Fibroblast of lung (primary cell): Measurements from ENCODE around the gene FAM117A. TPM values are rescaled to one million over a fixed set of nuclear protein-coding genes. Genes with fewer than 3 reads are reported as not detected.

Experiments
- DNase-seq, 2 donors: peaks; one replicate each; pipeline versions ENCODE4 v3.0.0 to v3.0.0-alpha.2; 2010; ENCODE audit warnings: low read depth in 2 of 2
- H2AFZ ChIP-seq: 2 replicates; pipeline ENCODE4 v1.5.1; 2012; ENCODE audit warnings: low read length, control low read depth, inconsistent platforms
- H3K27ac ChIP-seq: 2 replicates; pipeline ENCODE4 v1.5.1; 2011; ENCODE audit warnings: low read length, control low read depth; ENCODE audit not compliant: insufficient read depth
- H3K27me3 ChIP-seq: 2 replicates; pipeline ENCODE4 v1.5.1; 2011; ENCODE audit warnings: mild to moderate bottlenecking, low read length; ENCODE audit not compliant: control insufficient read depth, insufficient read depth
- H3K36me3 ChIP-seq: 2 replicates; pipeline ENCODE4 v1.5.1; 2011; ENCODE audit warnings: low read length; ENCODE audit not compliant: control insufficient read depth, insufficient read depth
- H3K4me1 ChIP-seq: 2 replicates; pipeline ENCODE4 v1.5.1; 2011; ENCODE audit warnings: low read length; ENCODE audit not compliant: control insufficient read depth, insufficient read depth; ENCODE audit errors: extremely low read depth
- H3K4me2 ChIP-seq: 2 replicates; pipeline ENCODE4 v1.5.1; 2011; ENCODE audit warnings: low read length, control low read depth; ENCODE audit not compliant: insufficient read depth; ENCODE audit errors: extremely low read depth
- H3K4me3 ChIP-seq, 4 experiments: fragments of 200-600 bp in 1 of 4; sonication (generic) in 1 of 4; replicated peaks in 1 of 4; 2 replicates each; pipeline ENCODE4 v1.5.1; 2011 to 2016; ENCODE audit warnings: low read length in 4 of 4, low read depth in 3 of 4, mild to moderate bottlenecking in 3 of 4, control low read depth in 2 of 4, inconsistent platforms in 1 of 4, mixed read lengths in 1 of 4; ENCODE audit not compliant: insufficient read depth in 1 of 4; ENCODE audit errors: control extremely low read depth in 1 of 4
- H3K79me2 ChIP-seq: 2 replicates; pipeline ENCODE4 v1.5.1; 2012; ENCODE audit warnings: mild to moderate bottlenecking, low read length, inconsistent platforms; ENCODE audit not compliant: control insufficient read depth, insufficient read depth
- H3K9ac ChIP-seq: 2 replicates; pipeline ENCODE4 v1.5.1; 2011; ENCODE audit warnings: mild to moderate bottlenecking, low read length, control low read depth; ENCODE audit not compliant: insufficient read depth
- H3K9me3 ChIP-seq: 2 replicates; pipeline ENCODE4 v1.5.1; 2012; ENCODE audit warnings: low read depth, low read length; ENCODE audit not compliant: control insufficient read depth, insufficient read depth
- H4K20me1 ChIP-seq: 2 replicates; pipeline ENCODE4 v1.5.1; 2011; ENCODE audit warnings: low read length; ENCODE audit not compliant: control insufficient read depth, insufficient read depth; ENCODE audit errors: extremely low read depth
- EZH2 ChIP-seq: IDR thresholded peaks from 2 replicates; pipeline ENCODE4 v1.5.1; 2012; ENCODE audit warnings: low read length, control low read depth, mild to moderate bottlenecking; ENCODE audit errors: missing control alignments
- polyA plus RNA-seq, 2 donors: library from polyadenylated mRNA; depleted of rRNA in 1 of 2; stranded (reverse) in 1 of 2; unstranded in 1 of 2; fragments of >200 nt; gene quantifications; 2 replicates each; pipeline ENCODE4 v1.2.1, GENCODE V29; 2011 to 2012; ENCODE audit warnings: missing spikeins in 1 of 2
- total RNA-seq: library from RNA; depleted of rRNA; stranded (reverse); fragments of >200 nt; gene quantifications from 2 replicates; pipeline ENCODE4 v1.2.1, GENCODE V29; 2014
- TF ChIP-seq, protein P1 (sequence below), 2 donors: IDR thresholded peaks in 1 of 2; conservative IDR thresholded peaks in 1 of 2; 1 replicate in 1 of 2; 2 replicates in 1 of 2; pipeline ENCODE4 v1.5.1; 2011 to 2012; ENCODE audit warnings: low read length in 2 of 2, control low read depth in 1 of 2, inconsistent platforms in 1 of 2, low read depth in 1 of 2, mild to moderate bottlenecking in 1 of 2

FAM117A gene
- total and polyA plus RNA-seq, 2 donors (not counting 1 experiment from before 2014, with no cell fraction given), result 2.4 to 3.3 TPM

DNA sequence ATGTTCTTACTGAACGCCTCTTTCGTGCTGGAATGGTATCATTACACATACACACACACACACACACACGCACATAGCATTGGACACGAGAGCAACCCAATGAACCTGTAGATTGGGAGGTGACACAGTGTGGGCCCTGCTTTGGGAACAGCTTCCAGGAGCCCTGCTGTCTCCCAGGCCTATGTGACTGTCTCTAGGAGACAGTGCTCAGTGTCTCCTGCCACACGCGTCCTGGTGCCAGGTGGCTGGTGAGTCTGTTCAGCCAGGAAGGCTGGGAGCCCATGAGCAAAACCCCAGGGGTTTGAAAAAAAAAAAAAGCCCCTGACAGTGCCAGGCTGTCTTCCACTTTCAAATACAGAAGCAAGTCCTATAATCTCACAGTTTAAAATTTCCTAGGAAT lies 83.6 kb downstream of the FAM117A start:
- DNase-seq, result no peak
- TF ChIP-seq, protein P1, sequence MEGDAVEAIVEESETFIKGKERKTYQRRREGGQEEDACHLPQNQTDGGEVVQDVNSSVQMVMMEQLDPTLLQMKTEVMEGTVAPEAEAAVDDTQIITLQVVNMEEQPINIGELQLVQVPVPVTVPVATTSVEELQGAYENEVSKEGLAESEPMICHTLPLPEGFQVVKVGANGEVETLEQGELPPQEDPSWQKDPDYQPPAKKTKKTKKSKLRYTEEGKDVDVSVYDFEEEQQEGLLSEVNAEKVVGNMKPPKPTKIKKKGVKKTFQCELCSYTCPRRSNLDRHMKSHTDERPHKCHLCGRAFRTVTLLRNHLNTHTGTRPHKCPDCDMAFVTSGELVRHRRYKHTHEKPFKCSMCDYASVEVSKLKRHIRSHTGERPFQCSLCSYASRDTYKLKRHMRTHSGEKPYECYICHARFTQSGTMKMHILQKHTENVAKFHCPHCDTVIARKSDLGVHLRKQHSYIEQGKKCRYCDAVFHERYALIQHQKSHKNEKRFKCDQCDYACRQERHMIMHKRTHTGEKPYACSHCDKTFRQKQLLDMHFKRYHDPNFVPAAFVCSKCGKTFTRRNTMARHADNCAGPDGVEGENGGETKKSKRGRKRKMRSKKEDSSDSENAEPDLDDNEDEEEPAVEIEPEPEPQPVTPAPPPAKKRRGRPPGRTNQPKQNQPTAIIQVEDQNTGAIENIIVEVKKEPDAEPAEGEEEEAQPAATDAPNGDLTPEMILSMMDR (conservative IDR thresholded peaks at IDR 0.05 in 1 of 2, IDR thresholded peaks at IDR 0.05 in 1 of 2; ENCODE audit: low read depth in 1 of 2, low read length in 2 of 2), result no peak
- no peak for TF ChIP-seq EZH2
- Histone ChIP-seq H3K27me3 (peaks cover 8% of the 10 kb centered on the region), H3K4me1 (no peaks in the 10 kb centered on the region), H3K36me3 (no peaks in the 10 kb centered on the region), H3K4me3 (no peak overlapping the region), H4K20me1 (no peaks in the 10 kb centered on the region), H3K27ac (no peak overlapping the region), H3K4me2 (no peak overlapping the region), H3K9me3 (no peaks in the 10 kb centered on the region), H2AFZ (no peak overlapping the region), H3K9ac (no peak overlapping the region), H3K79me2 (peaks cover 20% of the 10 kb centered on the region)

DNA sequence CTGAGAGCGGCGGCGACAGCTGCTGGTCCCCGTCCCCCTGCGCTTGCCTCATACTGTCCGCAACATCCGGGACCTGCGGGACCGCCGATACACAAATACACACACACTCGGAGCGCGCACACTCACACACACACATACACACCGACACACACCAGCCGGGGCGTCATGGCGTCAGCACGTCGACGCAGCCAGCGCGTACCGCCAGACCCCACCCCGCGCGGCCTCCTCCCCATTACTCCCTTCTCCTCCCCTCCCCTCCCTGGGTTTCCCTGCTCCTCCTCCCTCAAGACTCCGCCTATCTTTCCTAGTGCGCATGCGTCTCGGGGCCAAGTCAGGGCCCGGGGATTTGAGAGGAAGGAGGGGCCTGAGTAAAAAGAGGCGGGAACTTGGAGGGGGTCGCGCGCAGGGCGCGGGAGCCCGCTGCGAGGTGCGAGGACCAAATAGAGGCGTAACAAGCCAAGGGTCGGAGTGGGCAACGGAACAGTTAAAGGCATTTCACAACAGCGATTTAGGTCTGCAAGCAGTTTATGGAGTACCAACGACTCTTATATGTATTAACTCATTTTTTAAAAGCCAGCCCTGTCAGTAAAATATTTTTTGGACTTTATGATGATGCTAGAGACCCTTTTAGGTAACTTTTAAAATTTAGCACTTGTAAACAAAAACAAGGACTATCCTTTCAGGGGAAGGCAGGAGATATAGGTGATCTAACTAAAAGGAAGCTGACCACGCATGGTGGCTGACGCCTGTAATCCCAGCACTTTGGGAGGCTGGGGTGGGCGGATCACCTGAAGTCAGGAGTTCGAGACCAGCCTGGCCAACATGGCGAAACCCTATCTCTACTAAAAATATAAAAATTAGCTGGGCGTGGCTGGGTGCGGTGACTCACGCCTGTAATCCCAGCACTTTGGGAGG lies 85.7 kb downstream of the FAM117A start, which contains the start of gene SPOP:
Gene SPOP, minus strand, starts transcription at position 165 of the 915 bp plus-strand sequence. CDS start 55,287 bp downstream, outside the sequence.
- TF ChIP-seq EZH2, result no peak
- TF ChIP-seq, protein P1 (conservative IDR thresholded peaks at IDR 0.05 in 1 of 2, IDR thresholded peaks at IDR 0.05 in 1 of 2; ENCODE audit: low read depth in 1 of 2, low read length in 2 of 2), result no peak
- H3K27me3 ChIP-seq, result peaks cover 3% of the 10 kb centered on the region
- peak; percentile 100 for DNase-seq
- H3K9ac ChIP-seq, result peak within 1 kb of the TSS; percentile 88
- no peaks in the 10 kb centered on the region for H3K36me3 ChIP-seq
- no peaks in the 10 kb centered on the region for H4K20me1 ChIP-seq
- peaks cover 37% of the 10 kb centered on the region for H3K79me2 ChIP-seq
- no peaks in the 10 kb centered on the region for H3K4me1 ChIP-seq
- H2AFZ ChIP-seq, result peak within 1 kb of the TSS; percentile 88
- H3K27ac ChIP-seq, result peak within 1 kb of the TSS; percentile 89
- peak within 1 kb of the TSS; percentile 65 to 94 (median 90) for H3K4me3 ChIP-seq
- H3K4me2 ChIP-seq, result peak within 1 kb of the TSS; percentile 100
- H3K9me3 ChIP-seq, result no peaks in the 10 kb centered on the region

DNA sequence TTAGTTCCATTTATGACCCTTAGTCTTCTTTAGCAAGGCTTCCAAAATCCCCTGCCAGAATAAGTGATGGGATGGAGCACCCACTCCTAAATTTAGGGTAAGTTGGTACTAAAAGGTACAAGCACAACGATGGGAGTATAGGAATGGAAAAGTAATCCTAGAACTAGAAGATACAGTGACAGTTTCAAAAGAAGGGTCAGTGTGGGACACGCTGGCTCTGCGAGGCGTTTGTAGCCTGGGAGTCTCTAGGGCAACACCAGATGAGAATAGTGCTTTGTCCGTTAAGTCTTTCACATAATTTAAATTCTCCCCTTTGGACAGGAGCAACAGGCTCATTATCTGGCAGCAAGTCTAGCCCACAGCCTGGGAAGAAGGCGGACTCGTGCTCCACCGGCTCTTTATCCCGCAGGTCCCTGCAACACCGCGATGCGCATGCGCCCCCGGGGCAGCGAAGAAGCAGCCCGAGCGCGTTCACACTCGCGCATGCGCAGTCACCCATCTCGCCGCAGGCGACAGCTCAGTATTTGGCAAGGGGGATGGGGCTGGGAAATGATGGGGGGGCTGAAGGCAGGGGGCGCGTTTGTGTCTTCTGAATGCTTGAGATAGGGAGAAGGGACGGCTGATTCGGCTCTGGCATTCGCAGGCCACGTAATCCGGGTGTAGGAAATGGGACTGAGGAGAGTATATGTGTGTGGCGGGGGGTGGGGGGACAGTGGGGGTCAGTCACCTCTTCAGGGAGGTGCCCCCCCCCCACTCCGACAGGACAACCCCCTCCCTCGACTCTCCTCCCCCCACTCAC lies 86.6 kb downstream of the FAM117A start:
- Histone ChIP-seq H3K4me2 (peak overlapping the region; percentile 100), H3K27me3 (peaks cover 3% of the 10 kb centered on the region), H3K9me3 (no peaks in the 10 kb centered on the region), H3K27ac (peak overlapping the region; percentile 89), H3K4me1 (no peaks in the 10 kb centered on the region), H2AFZ (peak overlapping the region; percentile 71), H3K9ac (peak overlapping the region; percentile 88), H3K4me3 (peak overlapping the region; percentile 65 to 94 (median 90)), H3K79me2 (peaks cover 43% of the 10 kb centered on the region), H4K20me1 (no peaks in the 10 kb centered on the region), H3K36me3 (no peaks in the 10 kb centered on the region)
- peak; percentile 85 to 94 for DNase-seq
- TF ChIP-seq EZH2, result no peak
- TF ChIP-seq, protein P1 (conservative IDR thresholded peaks at IDR 0.05 in 1 of 2, IDR thresholded peaks at IDR 0.05 in 1 of 2; ENCODE audit: low read depth in 1 of 2, low read length in 2 of 2), result no peak
